ENCODE data around the gene ZDHHC1.

The ZDHHC1 gene

DNA sequence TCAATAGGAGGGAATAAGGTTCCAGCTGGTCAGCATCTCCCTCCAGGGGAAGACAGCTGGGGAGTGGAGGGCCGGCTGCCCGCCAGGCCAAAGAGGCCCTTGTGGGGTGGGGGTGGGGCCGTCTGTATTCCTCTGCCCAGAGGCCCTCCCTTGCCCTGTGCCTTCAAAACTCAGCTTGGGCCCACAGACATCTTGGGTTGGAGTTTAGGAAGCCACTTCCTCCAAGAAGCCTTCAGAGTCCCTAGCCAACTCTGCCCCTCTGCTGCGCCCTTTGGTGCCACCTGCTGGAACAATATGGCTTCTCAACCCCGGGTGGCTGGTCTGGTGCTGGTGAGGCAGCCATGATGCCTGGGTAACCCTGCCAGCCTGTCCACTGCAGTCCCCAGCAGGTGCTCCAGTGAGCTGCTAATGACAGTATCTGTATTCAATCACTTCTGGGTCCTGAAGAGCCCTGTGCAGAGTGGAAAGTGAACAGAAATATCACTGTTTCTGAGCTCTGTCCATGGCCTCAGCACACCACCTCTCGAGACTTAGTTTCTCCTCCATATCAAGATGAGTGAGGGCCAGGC, 31.3 kb upstream of the ZDHHC1 start:
- DNase-seq, result peak; percentile 77 to 85 (median 80)

DNA sequence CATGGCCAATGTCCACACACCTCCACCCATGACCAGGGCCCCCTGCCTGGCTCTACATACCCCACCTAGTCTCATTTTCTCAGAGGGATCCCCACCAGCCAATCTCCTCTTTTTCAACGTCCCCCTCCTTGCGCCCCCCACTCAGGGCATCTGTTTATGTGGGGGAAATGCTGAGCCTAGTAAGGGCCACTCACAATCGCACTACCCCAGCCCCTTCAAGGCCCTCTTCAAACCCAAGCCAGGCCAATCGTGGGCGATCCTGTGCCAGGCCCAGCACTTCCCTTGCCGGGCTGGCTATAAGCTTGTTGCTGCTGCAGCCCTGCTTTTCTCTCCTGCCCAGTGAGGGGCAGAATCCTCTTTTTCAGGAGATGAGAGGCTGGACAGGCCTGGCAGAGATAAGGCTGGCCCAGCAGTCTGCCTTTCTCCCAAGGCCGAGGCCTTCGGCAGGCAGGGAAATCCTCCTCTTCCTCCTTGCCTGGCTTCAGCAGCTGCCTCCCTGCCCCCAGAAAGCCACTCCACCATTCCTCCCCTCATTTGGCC, 30.8 kb upstream of the ZDHHC1 start:
- DNase-seq, result no peak

GRCh38 chr16:67445913-67446907, 29.9 kb upstream of the ZDHHC1 start:
- no peak for DNase-seq

GRCh38 chr16:67445441-67445912, 29.2 kb upstream of the ZDHHC1 start:
- DNase-seq, result no peak

DNA sequence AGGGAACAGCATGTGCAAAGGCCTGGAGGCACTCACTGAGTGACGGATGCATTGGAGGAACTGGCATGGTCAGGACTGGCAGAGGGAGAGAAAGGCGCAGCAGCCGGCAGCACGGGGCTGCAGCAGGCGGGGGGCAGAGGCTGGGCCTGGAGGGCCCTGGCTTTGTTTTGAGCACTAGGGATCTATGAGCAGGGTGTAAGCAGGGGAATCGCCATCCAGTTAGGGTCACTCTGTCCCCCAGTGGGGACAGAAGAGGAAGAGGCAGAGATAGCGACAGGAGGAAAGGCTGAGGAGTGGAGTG, 28.8 kb upstream of the ZDHHC1 start:
- DNase-seq, result no peak

GRCh38 chr16:67444259-67445125, 28.2 kb upstream of the ZDHHC1 start:
- no peak for DNase-seq

- no peak for DNase-seq
These were observed 27.0 kb upstream of the ZDHHC1 start for GRCh38 chr16:67443265-67443664.

GRCh38 chr16:67442581-67443255, 26.4 kb upstream of the ZDHHC1 start:
- no peak for DNase-seq

GRCh38 chr16:67441907-67442306, 25.6 kb upstream of the ZDHHC1 start:
- DNase-seq, result no peak

GRCh38 chr16:67441271-67441753, 25.0 kb upstream of the ZDHHC1 start:
- DNase-seq, result no peak

GRCh38 chr16:67438824-67439393, 22.6 kb upstream of the ZDHHC1 start:
- DNase-seq, result no peak

DNA sequence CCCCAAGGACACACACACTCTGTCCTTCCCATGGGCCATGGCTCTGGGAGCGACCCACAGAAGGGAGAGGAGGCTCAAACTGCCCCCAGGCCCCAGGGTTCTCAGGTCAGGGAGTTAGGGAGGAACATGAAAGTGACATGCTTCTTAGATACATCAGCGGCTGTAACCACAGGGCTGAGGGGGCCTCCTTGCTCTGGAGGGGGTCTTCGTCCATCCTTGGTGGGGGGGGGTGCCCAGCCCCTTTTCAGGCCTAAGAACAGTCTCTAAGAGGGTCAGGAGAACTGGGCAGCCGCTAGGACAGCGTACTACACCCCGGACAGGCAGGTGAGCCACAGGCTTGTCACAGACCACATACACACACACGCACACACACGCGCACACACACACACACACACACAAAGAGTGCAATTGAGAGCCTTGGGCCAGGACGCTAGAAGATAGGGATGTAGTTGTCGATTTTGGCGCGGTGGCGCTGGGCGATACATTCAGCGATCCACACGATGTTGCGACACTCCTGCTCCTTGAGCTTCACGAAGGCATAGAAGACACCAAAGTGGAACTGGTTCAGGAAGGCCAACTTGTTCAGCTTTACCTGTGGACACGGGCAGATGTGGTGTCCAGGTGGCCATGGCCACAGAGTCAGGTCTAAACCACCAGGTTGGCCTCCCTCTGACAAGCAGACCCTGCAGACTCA, 22.0 kb upstream of the ZDHHC1 start:
- no peak for DNase-seq

DNA sequence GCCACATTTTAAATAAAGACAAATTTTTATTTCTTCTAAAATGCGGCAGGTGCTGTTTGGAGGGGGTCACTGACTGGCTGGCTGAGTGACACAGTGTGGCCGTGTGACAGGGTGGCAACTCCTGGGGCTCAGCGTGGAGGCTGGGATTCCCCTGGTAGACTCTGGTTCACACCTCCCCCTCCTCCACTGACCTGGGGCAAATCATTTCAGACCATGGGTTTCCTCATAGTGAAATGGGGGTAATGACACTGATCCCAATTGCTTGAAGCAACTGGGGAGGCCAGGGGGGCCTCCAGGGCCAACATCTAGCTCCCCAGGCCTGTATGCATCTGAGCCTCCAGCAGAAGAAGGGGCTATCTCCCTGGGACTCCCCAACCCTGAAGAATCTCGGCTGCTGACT, 21.2 kb upstream of the ZDHHC1 start:
- no peak for DNase-seq

DNA sequence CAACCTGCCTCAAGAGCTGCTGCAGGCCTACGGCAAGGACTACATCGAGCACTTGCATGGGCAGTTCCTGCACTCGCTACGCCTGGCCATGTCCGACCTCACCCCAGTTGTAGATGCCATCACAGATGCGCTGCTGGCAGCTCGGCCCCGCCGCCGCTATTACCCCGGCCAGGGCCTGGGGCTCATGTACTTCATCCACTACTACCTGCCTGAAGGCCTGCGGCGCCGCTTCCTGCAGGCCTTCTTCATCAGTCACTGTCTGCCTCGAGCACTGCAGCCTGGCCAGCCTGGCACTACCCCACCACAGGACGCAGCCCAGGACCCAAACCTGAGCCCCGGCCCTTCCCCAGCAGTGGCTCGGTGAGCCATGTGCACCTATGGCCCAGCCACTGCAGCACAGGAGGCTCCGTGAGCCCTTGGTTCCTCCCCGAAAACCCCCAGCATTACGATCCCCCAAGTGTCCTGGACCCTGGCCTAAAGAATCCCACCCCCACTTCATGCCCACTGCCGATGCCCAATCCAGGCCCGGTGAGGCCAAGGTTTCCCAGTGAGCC, 20.4 kb upstream of the ZDHHC1 start:
- no peak for DNase-seq

DNA sequence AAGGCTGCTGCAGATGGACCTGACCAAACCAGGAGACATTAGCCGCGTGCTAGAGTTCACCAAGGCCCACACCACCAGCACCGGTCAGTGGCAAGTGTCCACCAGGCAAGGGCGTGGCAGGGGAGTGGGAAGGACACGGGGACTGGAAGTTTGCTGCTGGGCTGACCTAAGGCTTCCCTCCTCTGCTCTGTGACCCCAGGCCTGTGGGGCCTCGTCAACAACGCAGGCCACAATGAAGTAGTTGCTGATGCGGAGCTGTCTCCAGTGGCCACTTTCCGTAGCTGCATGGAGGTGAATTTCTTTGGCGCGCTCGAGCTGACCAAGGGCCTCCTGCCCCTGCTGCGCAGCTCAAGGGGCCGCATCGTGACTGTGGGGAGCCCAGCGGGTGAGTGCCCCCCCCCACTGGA, 19.5 kb upstream of the ZDHHC1 start:
- DNase-seq, result no peak

GRCh38 chr16:67433131-67433719, 16.9 kb upstream of the ZDHHC1 start:
- DNase-seq, result no peak

DNA sequence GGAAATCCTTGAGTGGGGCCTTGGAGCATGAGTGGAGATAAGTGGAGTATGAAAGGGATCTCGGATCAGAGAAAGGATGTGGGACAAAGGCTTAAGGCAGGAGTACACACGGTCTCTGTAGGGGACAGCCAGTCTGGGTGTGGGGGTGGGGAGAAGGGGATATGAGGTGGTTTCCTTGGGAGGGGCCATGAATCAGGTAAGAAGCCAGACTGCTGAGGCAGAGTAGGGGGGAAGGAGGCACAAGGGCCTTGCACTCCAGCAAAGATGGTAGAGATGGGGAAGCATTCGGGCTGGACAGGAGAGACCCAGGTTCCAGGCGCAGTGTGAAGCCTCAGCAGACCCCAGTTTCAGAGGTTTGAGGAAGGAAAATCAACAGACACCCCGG, 16.2 kb upstream of the ZDHHC1 start:
- no peak for DNase-seq

DNA sequence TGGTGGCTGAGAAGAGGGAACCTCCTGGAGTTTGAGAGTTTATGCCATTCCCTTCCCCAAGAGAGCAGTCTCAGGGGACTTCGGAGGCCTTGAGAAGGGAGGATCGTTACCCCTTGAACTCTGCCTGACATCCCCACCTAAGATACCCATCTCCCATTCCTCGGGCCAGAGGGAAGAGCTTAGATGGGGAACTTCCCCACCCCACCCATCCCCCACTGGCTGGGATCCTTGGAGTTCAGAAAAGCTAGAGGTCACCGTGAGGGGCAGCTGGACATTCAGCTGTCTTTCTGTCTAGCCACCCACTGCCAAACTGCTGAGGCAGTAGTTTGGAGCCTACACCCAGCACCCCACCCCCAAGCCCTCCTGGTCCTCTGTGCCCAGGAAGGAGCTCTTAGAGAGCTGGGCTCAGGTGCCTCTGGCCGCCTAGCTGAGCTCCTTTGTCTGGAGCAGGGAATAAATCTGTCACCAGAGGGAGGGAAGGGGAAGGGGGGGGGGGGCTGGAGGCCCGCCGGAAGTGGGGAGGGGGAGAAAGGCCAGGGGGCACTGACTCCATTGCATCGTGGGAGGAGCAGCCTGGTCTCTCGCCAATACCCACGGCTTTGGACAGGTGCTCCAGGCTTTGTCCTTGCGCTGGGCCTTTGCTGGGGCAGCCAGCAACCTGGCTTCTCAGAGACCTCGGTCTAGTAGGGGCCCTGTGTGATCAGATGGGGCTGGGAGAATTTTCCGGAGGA, 15.7 kb upstream of the ZDHHC1 start:
- peak; percentile 15 to 50 (median 36) for DNase-seq

DNA sequence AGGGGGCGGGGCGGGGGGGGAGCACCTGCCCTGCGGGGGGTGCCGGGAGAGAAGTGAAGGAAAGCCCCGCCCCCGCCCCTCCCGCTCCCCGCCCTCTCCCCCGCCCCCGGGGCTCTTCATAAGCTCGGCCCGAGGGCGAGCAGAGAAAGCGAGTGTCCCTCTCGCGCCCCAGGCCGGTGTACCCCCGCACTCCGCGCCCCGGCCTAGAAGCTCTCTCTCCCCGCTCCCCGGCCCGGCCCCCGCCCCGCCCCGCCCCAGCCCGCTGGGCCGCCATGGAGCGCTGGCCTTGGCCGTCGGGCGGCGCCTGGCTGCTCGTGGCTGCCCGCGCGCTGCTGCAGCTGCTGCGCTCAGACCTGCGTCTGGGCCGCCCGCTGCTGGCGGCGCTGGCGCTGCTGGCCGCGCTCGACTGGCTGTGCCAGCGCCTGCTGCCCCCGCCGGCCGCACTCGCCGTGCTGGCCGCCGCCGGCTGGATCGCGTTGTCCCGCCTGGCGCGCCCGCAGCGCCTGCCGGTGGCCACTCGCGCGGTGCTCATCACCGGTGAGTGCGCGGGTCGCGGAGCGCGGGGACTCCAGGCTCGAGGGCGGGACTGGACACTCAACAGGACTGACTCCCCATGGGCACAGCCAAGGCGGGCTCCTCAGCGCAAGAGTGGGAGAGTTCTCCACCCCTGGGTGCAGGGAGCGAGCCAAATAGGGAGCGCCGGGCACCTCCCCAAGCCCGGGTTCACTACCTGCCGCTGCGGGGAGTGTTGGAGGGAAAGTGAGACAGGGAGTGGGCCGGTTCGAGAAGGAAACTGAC, 14.9 kb upstream of the ZDHHC1 start, which contains the start of gene HSD11B2:
TSS of gene HSD11B2 (plus strand) at position 145 of the 798 bp plus-strand sequence. CDS start at position 273, 128 bp downstream.
- DNase-seq, result peak; percentile 66 to 84 (median 72)

Data from suppressor macrophage (primary cell).